Measurements from ENCODE around the gene AKAP14.
"Not testable (repeated sequence)": the region's sequence is repeated elsewhere in the genome, so short reads cannot be mapped to it uniquely, and the experiment has no call there.

AKAP14 gene

DNA sequence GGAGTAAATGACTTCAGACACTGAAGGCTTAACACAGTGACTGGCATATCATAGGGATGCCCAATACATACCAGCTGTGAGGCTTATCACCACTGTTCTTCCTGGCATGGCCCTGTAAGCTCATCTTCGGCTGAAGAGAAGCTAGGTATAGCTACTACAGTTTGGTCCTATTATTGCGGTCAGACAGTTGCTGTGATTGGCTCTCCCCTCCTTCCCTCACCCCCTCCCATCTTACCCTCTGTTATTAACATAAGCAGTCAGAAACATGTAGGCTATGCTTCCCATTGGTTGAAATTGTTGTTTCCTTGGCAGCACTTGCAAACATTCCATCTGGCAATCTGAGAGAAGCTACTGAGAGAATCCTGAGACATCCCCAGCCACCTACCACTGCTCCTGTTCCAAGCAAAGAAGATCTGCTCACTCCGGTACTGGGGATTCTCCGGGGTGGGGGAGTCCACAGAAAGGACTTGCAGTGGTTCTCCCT, at the start of gene AKAP14:
TSS of gene AKAP14 (plus strand) at position 51 of the 484 bp plus-strand sequence. CDS start 7,331 bp downstream, outside the sequence.
- no peak for FAIRE-seq

DNA sequence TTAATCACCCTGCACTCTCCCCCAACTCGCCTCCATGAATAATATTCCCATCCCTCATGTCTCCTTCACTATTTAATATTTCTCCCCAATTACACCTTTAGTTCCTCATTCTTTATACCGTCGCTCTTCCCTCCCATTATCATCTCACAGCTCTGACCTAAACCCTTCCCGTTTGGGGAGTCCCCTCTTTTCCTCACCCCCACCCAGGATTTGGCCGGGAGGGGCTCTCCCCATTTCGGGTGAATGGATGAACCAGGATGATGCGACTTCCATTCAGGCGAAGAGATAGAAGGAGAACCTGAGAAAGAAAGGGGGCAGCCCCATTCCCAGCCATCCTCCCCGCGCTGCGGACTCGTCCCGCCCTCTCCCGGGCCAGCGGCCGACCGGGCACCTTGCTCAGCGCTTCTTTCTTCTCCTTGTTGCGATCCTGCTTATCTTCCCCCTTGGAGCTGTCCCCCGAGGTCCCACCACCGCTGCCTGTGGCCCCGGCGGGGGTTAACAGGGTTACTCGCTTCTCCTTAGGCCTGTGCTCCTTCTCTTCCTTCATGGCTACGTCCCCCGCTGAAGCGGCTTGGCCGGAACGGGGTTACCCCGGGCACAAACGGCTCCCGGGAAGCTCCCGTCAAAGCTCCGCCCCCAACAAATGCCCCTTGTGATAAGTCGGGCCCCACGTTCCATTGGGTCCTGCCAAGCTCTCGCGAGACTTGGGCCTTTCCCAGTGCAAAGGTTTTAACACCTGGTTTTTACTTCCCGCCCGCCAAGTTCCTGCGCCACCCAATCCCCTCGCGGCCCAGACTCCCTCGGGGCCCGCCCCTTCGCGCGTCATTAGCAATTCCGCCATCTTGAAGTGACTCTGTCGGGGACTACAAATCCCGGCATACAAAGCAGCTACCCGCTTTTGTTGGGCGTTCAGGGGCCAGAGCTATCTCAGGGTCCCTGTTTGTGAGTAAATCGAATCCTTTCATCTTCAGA, 43.0 kb upstream of the AKAP14 start, which contains the start of gene UPF3B:
TSS of gene UPF3B (minus strand) at position 582 of the 972 bp plus-strand sequence. CDS start at position 547, 35 bp downstream.
- peak; percentile 94 for FAIRE-seq

DNA sequence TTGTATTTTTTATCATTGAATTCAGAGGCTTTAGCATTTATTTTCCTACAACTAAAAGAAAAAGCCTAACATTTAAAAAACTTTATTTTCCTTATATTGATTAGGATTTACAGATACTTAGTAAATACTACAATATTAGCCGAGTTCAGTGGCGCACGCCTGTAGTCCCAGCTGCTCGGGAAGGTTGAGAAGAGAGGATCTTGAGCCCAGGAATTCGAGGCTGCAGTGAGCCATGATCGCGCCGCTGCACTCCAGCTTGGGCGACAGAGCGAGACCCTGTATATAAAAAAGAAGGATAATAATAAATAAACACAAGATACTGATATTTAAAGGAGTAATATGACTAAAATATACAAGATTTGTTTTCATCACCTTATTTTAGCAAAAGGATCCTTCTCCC, 42.2 kb upstream of the AKAP14 start:
- no peak for FAIRE-seq

DNA sequence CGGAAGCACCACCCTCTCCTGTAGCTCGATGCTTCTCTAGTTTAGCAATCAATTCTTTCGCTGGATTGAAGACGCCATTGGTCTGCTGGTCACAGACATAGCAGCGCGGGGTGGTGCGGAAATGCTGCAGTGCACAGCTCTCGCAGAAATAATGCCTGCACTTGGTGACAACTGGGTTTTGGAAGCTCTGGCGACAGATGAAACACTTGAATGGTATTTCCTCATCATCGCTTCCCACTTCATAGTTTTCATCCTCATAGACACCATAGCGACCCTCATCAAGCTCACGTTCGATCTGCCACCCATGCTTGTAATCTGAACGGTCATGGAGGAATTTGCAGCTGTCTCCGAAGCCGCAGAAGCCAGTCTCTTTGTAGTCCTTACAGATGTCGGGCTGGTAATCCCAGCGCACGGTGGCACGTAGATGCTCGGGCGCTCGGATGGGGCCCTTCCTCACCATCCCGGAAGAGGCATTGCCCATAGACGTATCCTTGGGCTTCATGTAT, 25.0 kb upstream of the AKAP14 start:
- no peak for FAIRE-seq

DNA sequence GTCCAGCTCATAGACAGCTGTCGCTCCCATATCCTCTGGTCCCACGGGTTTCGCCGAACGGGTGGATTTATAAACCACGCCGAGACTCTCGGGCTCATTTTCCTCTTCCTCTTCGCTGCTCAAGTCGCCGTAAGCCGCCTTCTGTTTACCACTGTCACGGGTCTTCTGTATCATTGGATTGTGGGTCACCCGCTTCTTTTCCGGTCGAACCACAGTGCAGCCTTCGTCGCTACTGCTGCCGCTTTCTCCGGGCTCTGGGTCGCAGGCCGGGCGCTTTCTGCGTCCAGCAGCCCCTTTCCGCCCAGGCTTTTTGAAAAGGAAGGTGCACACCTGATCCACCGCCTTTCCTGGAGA, 24.5 kb upstream of the AKAP14 start:
- FAIRE-seq = no peak

DNA sequence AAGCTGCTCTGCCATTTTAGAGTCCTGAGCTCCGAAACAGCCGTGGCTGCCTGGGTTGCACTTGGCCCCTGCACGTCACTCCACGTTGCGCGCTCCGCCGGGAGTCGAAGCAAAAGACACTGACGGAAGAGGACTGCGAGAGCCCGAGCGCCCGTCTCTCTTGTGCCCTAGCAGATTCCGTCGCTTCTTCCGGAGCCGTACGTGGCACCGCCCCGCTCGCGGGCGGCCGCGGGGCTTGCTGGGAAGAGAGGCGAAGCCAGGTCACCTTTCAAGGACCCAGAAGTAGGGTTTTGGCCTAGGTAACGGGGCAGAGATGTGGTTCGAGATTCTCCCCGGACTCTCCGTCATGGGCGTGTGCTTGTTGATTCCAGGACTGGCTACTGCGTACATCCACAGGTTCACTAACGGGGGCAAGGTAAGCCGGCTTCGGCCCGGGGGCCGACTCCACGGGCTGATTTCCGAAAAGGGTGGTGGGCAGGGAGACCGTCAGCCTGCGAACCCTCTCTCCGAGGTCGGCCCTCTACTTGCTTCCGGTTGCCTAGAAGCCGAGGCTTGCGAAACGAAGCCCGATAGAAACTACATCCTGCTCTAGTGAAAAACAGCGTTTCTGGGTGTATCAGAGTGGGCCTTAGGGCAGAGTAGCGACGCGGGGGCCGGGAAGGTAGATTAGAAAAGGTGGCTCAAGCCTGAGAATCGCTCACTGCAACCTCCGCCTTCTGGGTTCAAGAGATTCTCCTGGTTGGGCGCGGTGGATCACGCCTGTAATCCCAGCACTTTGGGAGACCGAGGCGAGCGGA, 23.9 kb upstream of the AKAP14 start, which contains the start of the genes NDUFA1 and RNF113A:
TSS of gene NDUFA1 (plus strand) at position 234 of the 797 bp plus-strand sequence. CDS start at position 314, 80 bp downstream.
TSS of gene RNF113A (minus strand) at position 135 of the 797 bp plus-strand sequence. CDS start at position 15, 120 bp downstream.
- no peak for FAIRE-seq

DNA sequence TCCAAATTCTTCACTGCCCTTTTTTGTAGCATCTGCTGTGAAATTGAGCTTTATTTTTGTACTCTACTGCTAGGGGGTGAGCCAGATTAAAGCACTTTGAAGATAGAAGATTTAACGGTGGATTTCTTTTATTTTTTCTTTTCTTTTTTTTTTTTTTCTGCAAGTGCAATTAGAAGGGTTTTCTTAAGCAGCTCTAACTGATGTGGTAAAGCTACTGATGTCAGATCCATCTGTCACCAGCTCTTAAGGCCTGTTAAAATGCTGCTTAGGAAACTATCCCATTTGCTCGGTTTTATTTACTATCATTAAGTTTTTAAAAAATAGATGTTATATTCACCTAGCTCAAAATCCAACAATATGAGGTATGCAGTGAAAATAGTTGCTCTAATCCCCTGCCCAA, 17.0 kb upstream of the AKAP14 start:
- FAIRE-seq = no peak

DNA sequence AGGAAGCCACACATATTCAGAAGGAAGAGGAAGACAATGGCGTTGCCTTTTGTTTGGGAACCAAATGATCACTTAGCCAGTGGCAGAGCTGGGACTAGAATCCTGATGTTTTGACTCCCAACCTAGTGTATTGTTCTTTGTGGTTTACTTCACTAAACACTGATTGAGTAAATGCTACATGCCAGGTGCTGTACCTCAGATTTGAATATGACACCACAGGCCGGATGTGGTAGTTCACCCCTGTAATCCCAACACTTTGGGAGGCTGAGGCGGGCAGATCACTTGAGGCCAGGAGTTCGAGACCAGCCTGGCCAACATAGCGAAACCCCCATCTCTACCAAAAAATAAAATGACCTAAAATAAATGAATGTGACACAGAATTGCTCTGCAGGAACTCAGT, 15.6 kb upstream of the AKAP14 start:
- FAIRE-seq = no peak

DNA sequence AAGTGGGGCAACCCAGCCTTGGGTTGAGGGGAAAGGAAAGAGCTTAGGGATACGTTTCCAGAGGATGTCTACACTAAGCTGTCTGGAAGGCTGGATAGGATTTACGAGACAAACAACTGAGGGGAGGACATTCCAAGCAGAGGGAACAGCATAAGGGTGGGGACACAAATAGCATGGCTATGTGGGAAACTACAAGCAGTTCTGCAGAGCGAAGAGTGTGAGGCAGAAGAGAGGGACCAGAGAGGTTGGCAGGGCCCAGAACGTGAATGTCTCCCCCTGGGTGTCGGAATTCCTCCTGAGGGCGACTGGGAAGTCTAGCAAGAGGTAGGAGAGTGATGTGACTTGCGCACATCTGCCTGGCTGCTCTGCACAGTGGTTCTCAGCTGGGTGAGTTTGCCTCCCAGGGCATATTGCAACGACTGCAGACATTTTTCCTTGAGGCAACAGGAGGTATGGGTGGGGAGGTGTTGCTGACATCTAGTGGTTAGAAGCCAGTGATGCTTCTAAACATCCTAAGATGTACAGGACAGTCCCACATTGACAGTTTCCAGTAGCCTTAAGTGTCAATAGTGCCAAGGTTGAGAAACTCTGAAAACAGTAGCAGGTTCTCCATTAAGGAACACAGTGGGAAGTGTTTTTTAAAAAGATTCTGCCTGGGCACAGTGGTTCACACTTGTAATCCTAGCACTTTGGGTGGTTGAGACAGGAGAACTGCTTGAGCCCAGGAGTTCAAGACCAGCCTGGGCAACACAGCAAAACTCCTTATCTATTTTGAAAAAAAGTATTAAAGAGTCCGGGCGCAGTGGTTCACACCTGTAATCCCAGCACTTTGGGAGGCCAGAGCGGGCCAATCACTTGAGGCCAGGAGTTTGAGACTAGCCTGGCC, 14.9 kb upstream of the AKAP14 start:
- no peak for FAIRE-seq

DNA sequence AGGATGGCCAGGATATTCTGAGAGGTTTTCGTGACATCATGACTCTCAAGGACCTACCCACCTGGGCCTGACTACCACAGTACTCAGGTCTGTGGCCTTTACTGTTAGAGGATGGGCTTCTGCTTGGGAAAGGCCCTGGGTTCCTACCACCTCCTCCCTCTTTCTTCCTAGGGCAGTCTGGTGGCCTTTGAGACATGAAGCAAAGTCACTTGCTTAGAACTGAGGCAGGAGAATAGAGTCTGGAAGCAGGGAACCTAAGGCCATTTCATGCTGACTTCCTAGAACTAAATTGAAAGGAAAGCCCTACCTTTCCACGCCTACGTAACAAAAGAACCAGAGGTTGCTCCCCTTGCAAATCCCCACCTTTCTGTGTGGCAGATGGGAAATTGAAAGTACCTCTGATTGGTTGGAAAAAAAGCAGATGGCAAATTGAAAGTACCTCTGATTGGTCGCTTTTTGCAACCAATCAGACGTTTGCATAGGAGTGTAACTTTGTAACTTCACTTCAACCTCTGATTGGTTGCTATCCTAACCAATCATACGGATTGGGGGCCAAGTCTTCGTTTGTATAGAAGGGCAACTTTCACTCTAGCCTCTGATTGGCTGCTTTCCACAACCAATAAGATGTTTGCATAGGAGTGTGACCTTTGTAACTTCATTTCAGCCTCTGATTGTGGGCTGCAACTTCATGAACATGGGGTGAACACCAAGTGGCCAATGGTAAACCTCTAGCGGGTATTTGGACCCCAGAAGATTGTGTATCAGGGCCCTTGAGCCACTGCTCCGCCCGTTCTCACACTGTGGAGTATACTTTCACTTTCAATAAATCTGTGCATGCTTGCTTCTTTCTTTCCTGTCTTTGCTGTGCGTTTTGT, 9.9 kb upstream of the AKAP14 start:
- FAIRE-seq = no peak

DNA sequence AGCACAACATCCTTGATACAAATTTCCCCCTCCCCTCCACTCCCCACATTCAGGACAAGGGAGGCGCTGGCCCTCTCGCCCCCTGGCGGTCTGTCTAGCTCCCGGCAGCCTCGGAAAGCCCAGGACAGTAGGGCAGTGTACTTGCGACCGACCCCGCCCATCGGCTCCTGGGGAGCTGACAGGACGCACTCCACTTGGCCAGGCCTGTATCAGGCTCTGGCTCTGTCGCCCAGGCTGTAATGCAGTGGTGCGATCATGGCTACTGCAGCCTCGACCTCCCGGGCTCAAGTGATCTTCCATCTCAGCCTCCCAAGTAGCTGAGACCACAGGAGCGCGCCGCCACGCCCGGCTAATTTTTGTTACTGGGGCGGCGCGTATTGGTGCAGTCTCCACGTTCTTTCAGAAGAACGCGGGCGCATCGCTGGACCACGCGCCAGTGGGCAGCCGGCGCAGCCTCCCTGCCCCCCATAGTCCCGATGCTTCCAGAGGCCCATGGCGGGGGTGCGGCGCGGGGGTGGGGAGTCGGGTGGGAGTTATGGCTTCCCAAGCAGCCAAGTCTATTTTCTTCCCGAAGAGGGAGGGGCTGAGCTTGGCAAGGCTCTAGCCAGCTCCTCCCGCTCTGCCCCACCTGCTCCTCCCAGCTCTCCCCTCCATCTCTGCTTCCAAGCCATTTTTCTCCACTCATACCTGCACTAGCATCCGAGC, 7.8 kb upstream of the AKAP14 start:
- no peak for FAIRE-seq

DNA sequence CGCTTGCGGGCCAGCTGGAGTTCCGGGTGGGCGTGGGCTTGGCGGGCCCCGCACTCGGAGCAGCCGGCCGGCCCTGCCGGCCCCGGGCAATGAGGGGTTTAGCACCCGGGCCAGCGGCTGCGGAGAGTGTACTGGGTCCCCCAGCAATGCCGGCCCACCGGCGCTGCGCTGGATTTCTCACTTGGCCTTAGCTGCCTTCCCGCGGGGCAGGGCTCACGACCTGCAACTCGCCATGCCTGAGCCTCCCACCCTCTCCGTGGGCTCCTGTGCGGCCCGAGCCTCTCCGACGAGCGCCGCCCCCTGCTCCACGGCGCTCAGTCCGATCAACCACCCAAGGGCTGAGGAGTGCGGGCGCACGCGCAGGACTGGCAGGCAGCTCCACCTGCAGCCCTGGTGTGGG, 5.1 kb upstream of the AKAP14 start:
- not testable (repeated sequence) for FAIRE-seq

DNA sequence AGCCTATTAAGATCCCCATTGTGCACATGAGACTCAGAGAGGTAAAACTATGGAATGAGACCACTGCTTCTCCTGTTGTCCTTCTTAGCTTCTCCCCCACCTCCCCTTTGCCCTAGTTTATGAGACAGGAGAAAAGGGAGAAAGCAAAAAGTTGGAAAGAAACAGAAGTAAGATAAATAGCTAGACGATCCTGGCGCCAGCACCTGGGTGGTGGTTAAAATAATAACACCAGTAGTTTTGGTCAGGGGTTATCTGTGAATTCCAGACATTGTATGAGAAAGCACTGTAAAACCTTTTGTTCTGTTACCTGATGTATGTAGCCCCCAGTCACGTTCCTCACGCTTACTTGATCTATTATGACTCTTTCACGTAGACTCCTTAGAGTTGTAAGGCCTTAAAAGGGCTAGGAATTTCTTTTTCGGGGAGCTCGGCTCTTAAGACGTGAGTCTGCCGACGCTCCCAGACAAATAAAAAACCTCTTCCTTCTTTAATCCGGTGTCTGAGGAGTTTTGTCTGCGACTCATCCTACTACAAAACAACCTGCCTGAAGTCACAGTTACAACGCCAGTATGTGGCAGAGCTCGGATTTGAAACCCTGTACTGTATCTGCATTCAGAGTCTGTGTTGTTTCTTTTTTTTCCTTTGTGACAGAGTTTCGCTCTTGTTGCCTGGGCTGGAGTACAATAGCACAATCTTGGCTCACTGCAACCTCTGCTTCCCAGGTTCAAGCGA, 3.6 kb upstream of the AKAP14 start:
- not testable (repeated sequence) for FAIRE-seq

DNA sequence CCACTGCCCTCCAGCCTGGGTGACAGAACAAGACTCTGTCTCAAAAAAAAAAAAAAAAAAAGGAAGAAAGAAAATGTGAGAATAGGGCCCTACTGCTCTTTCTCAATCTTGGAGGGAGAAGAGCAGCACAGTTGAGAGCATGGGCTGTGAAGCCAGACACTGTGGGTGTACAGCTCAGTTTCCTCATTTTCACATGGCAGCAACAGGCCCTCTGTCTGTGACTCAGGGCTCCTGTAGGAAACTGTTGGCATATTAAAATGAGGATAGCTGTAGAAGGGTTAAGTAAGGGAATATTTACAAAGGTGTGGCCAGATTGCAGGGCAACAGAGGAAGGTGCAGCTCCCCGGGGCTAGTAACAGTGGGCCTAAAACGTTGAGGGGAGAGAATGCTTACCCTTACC, 3.4 kb downstream of the AKAP14 start:
- FAIRE-seq = no peak

DNA sequence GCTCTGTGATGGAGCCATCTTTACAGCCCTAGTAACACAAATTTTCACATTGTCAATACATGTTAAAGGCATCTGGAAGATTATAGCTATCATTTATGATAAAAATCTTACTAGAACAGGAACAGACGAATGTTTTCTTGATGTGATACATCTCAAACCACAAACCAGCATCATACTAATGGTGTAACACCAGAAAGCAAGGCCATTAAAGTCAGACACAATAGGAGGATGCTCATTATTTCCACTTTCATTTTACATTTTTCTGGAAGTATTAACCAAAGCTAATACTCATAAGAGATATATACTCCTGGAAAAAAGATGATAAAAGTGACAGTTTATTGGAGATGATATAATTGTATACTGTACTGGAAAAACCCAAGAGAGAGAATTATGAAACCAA, 5.3 kb downstream of the AKAP14 start:
- FAIRE-seq = no peak

DNA sequence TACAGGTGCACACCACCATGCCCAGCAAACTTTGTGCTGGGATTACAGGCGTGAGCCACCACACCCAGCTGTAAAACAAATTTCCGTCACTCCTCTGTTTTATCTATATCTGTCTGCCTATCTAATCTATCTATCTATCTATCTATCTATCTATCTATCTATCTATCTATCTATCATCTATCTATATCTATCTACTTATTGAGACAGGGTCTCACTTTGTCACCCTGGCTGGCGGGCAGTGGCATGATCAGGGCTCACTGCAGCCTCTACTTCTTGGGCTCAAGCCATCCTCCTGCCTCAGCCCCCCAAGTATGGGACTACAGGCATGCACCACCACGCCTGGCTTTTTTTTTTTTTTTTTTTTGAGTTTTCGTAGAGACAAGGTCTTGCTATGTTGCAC, 20.6 kb downstream of the AKAP14 start:
- FAIRE-seq = no peak

DNA sequence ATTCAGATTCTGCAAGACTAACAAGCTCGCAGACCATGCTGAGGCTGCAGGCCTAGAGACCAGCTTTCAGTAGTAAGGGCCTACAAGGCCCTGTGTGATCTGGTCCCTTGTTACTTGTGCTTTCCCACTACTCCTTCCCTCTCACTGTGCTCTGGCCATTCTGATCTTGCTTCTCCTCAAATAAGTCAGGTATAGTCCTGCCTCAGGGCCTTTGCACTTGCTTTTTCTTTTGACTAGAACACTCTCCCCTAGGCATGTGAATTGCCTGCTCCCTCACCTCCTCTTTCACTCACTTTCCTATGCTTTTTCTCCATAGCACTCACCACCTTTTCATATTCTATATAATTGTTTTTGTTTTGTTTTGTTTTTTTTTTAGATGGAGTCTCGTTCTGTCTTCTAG, 22.2 kb downstream of the AKAP14 start:
- no peak for FAIRE-seq

DNA sequence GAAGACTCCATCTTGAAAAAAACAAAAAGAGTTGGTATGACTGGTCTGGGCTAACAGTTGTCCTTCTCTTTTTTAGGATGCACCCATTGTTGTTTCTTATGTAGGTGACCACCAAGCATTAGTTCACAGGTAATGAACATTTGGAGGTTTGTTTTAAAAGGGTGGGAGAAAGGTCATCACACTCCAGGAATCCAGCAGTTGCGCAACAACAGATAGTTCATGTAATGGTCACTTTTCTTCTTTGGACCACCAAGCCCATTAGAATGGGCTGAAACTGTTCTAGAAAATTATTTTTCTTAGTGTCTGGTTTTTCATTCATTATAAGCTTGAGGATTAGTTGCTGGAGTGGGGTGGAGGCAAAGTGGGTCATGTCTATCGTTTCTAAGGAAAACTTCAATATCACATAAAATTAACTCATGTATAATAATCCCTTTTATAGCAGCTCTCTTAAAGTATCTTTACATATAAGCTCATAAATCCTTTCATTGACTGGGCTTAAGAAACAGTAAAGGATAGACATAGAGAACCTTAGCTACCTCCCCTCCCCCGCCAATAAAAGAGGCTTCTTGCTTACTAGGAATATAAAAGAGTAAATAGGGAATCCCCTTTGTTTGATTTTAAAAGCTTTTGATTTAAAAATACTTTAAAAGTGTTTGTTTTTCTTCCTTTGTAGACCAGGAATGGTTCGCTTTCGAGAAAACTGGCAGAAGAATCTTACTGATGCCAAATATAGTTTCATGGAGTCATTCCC, 24.3 kb downstream of the AKAP14 start:
- FAIRE-seq = no peak

DNA sequence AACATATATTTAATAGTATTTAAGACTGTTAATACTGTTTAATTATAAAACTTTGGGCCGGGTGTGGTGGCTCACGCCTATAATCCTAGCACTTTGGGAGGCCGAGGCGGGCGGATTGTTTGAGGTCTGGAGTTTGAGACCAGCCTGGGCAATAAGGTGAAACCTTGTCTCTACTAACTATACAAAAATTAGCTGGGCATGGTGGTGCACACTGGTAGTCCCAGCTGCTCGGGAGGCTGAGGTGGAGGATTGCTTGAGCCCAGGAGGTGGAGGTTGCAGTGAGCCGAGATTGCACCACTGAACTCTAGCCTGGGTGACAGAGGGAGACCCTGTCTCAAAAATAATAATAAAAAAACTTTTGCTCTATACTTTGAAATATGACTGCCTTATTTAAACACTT, 26.7 kb downstream of the AKAP14 start:
- not testable (repeated sequence) for FAIRE-seq

Data from islet of Langerhans (tissue), 1 donor.